ENCODE results near the gene XXYLT1. TPM values are rescaled to one million over a fixed set of nuclear protein-coding genes. Genes with fewer than 3 reads are reported as not detected.

The XXYLT1 gene
- total RNA-seq, 6 experiments from 2014 or later, result 1.7 to 6.5 (median 2.1) TPM

DNA sequence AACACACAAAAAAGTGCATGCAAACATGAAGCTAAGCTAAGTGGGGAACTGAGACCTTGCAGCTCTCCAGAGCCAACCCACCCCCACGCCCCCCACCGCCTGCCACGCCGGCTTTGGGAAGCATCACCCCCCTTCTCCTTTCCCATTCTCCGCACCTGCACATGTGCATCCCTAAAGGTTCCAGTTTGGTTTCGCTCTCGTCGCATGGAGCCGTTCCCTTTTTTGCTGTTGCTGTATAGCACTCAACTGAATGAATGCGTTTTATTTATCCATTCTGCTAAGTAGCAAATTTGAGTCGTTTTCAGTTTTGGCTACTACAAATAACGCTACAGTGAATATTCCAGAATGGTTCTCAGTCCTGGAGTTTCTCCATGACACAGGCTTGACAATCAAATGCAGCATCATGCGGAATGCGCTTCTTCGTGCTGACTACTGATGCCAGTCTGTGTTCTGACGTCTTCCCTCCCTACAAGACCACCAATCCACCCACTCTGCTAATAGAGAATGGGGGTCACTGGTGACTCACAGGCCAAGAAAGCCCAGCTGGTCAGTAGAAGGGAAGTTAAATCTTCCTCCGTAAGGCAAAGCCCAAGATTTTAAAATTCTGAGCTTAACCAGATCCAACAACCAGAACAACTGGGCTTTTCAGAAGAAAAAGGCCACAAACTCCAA is 115.3 kb downstream of the XXYLT1 start:
- intact Hi-C loops (cut with DNase I), result no loop called here
- H3K36me3 ChIP-seq, result no peaks in the 10 kb centered on the region
- peak overlapping the region in 1 of 3 donors; percentile 5 for H3K27ac ChIP-seq
- TF ChIP-seq, protein P1, sequence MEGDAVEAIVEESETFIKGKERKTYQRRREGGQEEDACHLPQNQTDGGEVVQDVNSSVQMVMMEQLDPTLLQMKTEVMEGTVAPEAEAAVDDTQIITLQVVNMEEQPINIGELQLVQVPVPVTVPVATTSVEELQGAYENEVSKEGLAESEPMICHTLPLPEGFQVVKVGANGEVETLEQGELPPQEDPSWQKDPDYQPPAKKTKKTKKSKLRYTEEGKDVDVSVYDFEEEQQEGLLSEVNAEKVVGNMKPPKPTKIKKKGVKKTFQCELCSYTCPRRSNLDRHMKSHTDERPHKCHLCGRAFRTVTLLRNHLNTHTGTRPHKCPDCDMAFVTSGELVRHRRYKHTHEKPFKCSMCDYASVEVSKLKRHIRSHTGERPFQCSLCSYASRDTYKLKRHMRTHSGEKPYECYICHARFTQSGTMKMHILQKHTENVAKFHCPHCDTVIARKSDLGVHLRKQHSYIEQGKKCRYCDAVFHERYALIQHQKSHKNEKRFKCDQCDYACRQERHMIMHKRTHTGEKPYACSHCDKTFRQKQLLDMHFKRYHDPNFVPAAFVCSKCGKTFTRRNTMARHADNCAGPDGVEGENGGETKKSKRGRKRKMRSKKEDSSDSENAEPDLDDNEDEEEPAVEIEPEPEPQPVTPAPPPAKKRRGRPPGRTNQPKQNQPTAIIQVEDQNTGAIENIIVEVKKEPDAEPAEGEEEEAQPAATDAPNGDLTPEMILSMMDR (IDR thresholded peaks at IDR 0.05), result no peak
- no peaks in the 10 kb centered on the region for H3K27me3 ChIP-seq
- H3K4me3 ChIP-seq, result no peak overlapping the region
- no peaks in the 10 kb centered on the region for H3K9me3 ChIP-seq
- H3K4me1 ChIP-seq, result peaks cover 0 to 14% (median 1%) of the 10 kb centered on the region in 4 donors
- ATAC-seq (no peak), DNase-seq (no peak)
- 78% methylated on average over 14 of the region's 17 CpGs for WGBS (ENCODE audit: insufficient coverage, low coverage, low lambda C conversion rate, missing lambda C conversion rate)

DNA sequence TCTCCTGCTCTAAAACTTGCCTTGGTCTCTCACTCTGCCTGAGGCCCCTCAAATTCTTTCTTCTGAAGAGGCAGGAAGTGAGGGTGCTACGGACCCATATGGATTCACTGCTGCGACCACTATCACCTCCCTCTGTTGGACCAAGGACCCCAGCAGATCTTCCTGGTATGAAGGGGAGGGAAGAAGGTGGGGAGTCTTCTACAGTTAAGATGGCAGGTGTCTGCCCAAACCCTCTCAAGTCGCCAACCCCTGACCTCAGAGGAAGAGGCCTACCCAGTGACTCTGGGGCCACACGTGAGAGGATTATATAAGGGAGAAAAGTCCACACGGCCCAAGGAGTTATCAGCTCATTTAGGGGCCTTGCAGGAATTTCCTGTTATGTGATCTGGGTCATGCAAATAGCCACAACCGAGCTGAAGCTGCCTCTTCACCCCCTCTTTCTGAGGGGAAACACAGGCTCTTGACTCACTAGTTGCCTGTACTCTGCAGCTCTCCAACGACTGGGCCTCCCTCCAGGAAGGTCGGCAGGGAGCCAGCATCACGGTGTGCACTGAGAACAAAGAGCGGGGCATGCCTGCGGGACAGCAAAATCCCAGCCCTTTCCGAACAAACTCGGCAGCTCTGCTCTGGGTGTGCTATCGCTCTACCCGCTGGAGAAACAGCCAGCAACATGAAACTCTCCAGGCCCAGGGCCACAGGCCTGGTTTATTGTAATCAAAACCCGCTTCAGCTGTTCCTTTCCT is 116.0 kb downstream of the XXYLT1 start:
- DNase-seq (peak; percentile 80 to 86 (median 83)), ATAC-seq (peak; percentile 65 to 78 (median 72))
- H3K4me3 ChIP-seq, result no peak overlapping the region
- peak overlapping the region in 2 of 3 donors; percentile 44 to 51 for H3K27ac ChIP-seq
- TF ChIP-seq POLR2A (IDR thresholded peaks at IDR 0.05), result no peak
- TF ChIP-seq, protein P1 (IDR thresholded peaks at IDR 0.05), result no peak
- no peaks in the 10 kb centered on the region for H3K27me3 ChIP-seq
- WGBS (ENCODE audit: insufficient coverage, low coverage, low lambda C conversion rate, missing lambda C conversion rate), result 30% methylated on average over 10 of the region's 16 CpGs
- H3K36me3 ChIP-seq, result no peaks in the 10 kb centered on the region
- intact Hi-C loops (cut with DNase I), result no loop called here
- no peaks in the 10 kb centered on the region for H3K9me3 ChIP-seq
- peaks cover 0 to 11% (median 1%) of the 10 kb centered on the region in 4 donors for H3K4me1 ChIP-seq

DNA sequence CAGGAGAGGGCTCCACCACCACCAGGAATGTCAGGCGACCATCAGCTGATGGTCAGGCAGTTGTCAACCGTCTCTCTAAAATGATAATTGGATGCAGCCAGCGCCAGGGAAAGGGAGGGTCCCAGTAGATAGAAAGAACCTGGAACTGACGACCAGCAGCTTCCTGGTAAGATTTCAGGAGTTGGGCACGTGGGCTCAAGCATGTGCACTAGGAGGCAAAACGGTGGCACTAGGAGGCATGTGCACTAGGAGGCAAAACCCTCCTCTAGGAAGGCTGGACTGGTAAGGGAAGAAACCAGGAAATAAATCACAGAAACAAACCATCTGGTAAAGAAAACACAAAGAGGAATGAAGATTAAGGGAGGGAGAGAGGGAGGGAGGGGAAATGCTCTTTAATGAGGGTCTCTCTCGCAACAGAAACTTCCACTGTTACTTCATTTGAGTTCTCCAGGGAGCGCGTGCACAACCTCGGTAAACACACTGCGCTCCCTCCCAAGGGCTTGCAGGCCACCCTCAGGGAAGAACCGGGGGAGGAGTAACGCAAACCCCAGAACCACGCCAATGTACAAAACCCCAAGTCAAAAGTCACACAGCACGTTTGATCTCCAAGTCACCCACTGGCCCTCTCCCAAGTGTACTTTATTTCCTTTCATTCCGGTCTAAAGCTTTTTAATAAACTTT is 116.7 kb downstream of the XXYLT1 start:
- intact Hi-C loops (cut with DNase I), result no loop called here
- DNase-seq, result no peak

DNA sequence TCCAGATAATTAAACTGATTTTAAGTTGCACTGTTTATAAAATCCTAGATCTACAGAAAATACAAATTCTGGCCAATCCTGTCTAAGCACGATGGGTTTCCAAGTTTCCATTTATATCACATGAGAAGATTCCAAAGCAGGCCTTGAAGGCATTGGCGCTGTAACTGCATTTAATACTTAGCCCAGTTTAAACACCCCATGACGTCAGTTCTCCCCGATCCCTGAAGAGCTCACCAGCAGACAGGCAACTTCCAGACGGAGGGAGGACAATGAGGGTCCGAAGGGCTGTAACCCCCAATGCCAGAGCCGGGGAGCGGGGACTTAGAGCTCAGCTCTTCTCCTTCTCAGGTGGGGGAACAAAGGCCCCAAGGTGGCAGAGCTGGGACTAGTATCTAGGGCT is 117.3 kb downstream of the XXYLT1 start:
- TF ChIP-seq, protein P1 (IDR thresholded peaks at IDR 0.05), result no peak
- no peaks in the 10 kb centered on the region for H3K36me3 ChIP-seq
- 81% methylated on average over 4 of the region's 8 CpGs for WGBS (ENCODE audit: insufficient coverage, low coverage, low lambda C conversion rate, missing lambda C conversion rate)
- H3K4me1 ChIP-seq, result peaks cover 0 to 11% (median 1%) of the 10 kb centered on the region in 4 donors
- intact Hi-C loops (cut with DNase I), result no loop called here
- no peaks in the 10 kb centered on the region for H3K27me3 ChIP-seq
- DNase-seq (no peak), ATAC-seq (no peak)
- H3K4me3 ChIP-seq, result no peak overlapping the region
- peak overlapping the region; percentile 36 to 51 (median 44) for H3K27ac ChIP-seq
- no peaks in the 10 kb centered on the region for H3K9me3 ChIP-seq

More for the DNA sequence above, 116.7 kb downstream of the XXYLT1 start:
- no peak for ATAC-seq
- WGBS (ENCODE audit: insufficient coverage, low coverage, low lambda C conversion rate, missing lambda C conversion rate), result 48% methylated on average over 11 of the region's 16 CpGs
- no peaks in the 10 kb centered on the region for H3K36me3 ChIP-seq
- no peaks in the 10 kb centered on the region for H3K9me3 ChIP-seq
- H3K4me3 ChIP-seq, result no peak overlapping the region
- no peaks in the 10 kb centered on the region for H3K27me3 ChIP-seq
- peaks cover 0 to 11% (median 1%) of the 10 kb centered on the region in 4 donors for H3K4me1 ChIP-seq
- H3K27ac ChIP-seq, result peak overlapping the region; percentile 36 to 51 (median 44)
- no peak for TF ChIP-seq POLR2A (IDR thresholded peaks at IDR 0.05)
- TF ChIP-seq, protein P1 (IDR thresholded peaks at IDR 0.05), result no peak

Data from right lobe of liver (tissue), 6 donors.